ENCODE data around the gene KBTBD4. TPM values are rescaled to one million over a fixed set of nuclear protein-coding genes. Genes with fewer than 3 reads are reported as not detected.

Gene KBTBD4
- total and polyA plus RNA-seq, 2 of the 8 experiments (the other 6 are each of a cell fraction or from before 2014, with no cell fraction given) = 12.0 to 19.5 TPM

GRCh38 chr11:47570651-47571356 is 8.0 kb downstream of the KBTBD4 start:
- Histone ChIP-seq H2BK15ac (ENCODE audit: low read length) (no peak overlapping the region), H3K27ac (ENCODE audit: low read depth, low read length) (no peak overlapping the region), H3K23me2 (ENCODE audit: low read depth, low read length) (no peaks in the 10 kb centered on the region), H4K5ac (ENCODE audit: insufficient read length, low read depth, low read length) (no peak overlapping the region), H3K56ac (replicated peaks; ENCODE audit: insufficient read length, low read depth, low read length) (no peak overlapping the region), H4K8ac (ENCODE audit: extremely low read depth, insufficient read depth, low read length) (no peak overlapping the region), H3K79me1 (ENCODE audit: low read depth, low read length) (peaks cover 8% of the 10 kb centered on the region; the same call in 1 of the 2 replicates), H3K4ac (replicated peaks; ENCODE audit: insufficient read length, low read depth, low read length) (no peak overlapping the region), H3K14ac (ENCODE audit: insufficient read length) (no peak overlapping the region), H3K27me3 (replicated peaks in 1 of 4; ENCODE audit: control insufficient read depth in 3 of 4, extremely low read depth in 1 of 4, insufficient read depth in 3 of 4, low read length in 3 of 4) (no peaks in the 10 kb centered on the region), H2AK5ac (ENCODE audit: low read depth, low read length) (no peak overlapping the region), H3K9ac (replicated peaks in 1 of 4; ENCODE audit: extremely low read depth in 1 of 4, low read depth in 3 of 4, low read length in 3 of 4) (no peak overlapping the region), H3K4me2 (ENCODE audit: insufficient read depth in 1 of 2, low read depth in 2 of 2, low read length in 2 of 2) (no peak overlapping the region), H2BK12ac (ENCODE audit: low read depth, low read length) (no peak overlapping the region), H3K23ac (ENCODE audit: insufficient read length) (no peak overlapping the region), H3K4me1 (replicated peaks in 1 of 4; ENCODE audit: control insufficient read depth in 3 of 4, insufficient read depth in 4 of 4, low read length in 3 of 4) (no peaks in the 10 kb centered on the region), H3K79me2 (ENCODE audit: control insufficient read depth in 1 of 2, insufficient read depth in 2 of 2, low read length in 2 of 2) (peaks cover 0 to 13% of the 10 kb centered on the region in 2 experiments; a peak in 2 of 4 replicates), H2BK120ac (replicated peaks; ENCODE audit: low read depth, low read length) (no peak overlapping the region), H4K20me1 (replicated peaks in 1 of 2; ENCODE audit: control insufficient read depth in 1 of 2, insufficient read depth in 2 of 2, low read length in 2 of 2) (peaks cover 0 to 8% of the 10 kb centered on the region in 2 experiments), H3K36me3 (ENCODE audit: control insufficient read depth in 2 of 4, insufficient read depth in 4 of 4, low read length in 3 of 4) (peaks cover 11 to 38% (median 23%) of the 10 kb centered on the region in 4 experiments), H3K18ac (ENCODE audit: extremely low read depth, low read length) (no peak overlapping the region), H2BK5ac (ENCODE audit: low read depth, low read length) (no peak overlapping the region), H4K91ac (replicated peaks; ENCODE audit: insufficient read length, low read length) (no peak overlapping the region), H3K4me3 (ENCODE audit: extremely low read depth in 1 of 4, insufficient read depth in 2 of 4, low read depth in 3 of 4, low read length in 4 of 4) (no peak overlapping the region), H2AFZ (ENCODE audit: low read length) (no peak overlapping the region), H3K9me3 (ENCODE audit: insufficient read depth in 2 of 2, low read depth in 1 of 2, low read length in 1 of 2) (no peaks in the 10 kb centered on the region), H2BK20ac (ENCODE audit: low read length) (no peak overlapping the region)
- DNase-seq (ENCODE audit: low read depth in 1 of 2, low spot score in 2 of 2) = no peak
- CTCF ChIA-PET (ENCODE audit: partially characterized antibody) = interaction anchor here (0.6 to 2.0 kb wide), 2 partner anchors 10 to 47 kb away, joined by 3 to 5 read pairs; no protein-coding TSS in a partner anchor
- WGBS, 2 experiments (ENCODE audit: extremely low coverage in 1 of 2, insufficient coverage in 1 of 2, insufficient read length in 1 of 2, insufficient replicate concordance in 2 of 2, low coverage in 1 of 2, low lambda C conversion rate in 2 of 2, missing lambda C conversion rate in 1 of 2) = 98% methylated on average over 3 of the region's 3 CpGs; no CpG with 5 or more reads in 1 of the 2 experiments
- no peak for FAIRE-seq
- POLR2A ChIA-PET (ENCODE audit: partially characterized antibody) = interaction anchor here (0.6 to 6.6 kb wide), 9 partner anchors 7 to 183 kb away, joined by 3 to 83 read pairs (median 3); partner anchors contain the start of genes CELF1, KBTBD4 and NDUFS3
- TF ChIP-seq SP1 (IDR thresholded peaks at IDR 0.05; ENCODE audit: low read depth, low read length) (no peak), NRF1 (IDR thresholded peaks at IDR 0.05; ENCODE audit: low read depth, low read length) (no peak)
